HPDE6-E6E7 (cell line): Measurements from ENCODE around the gene PORCN.

ENCODE experiments used
- DNase-seq: peaks from one replicate; pipeline ENCODE4 v3.0.0; 2011; ENCODE audit warnings: missing footprints; ENCODE audit errors: extremely low spot score

Gene PORCN

DNA sequence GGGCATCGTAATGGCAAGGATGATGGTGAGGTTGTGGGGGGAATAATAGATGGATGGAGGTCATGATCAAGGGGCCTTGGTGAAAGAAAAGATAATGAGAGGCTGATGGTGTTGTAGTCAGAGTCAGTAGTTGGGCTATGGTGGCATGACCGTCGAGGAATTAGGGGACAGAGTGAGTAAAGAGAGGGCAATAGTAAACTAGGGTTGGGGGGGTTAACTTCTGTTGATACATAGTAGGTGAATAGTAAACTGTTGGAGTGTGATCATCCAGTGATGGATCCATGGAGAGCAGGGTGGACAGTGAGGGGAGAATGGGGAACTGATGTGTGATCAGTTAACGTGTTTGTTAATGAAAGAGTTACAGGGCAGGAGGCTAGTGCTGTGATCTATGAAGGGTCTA lies 31.9 kb upstream of the PORCN start:
- DNase-seq = no peak

GRCh38 chrX:48477960-48478755 lies 30.6 kb upstream of the PORCN start:
- no peak for DNase-seq

DNA sequence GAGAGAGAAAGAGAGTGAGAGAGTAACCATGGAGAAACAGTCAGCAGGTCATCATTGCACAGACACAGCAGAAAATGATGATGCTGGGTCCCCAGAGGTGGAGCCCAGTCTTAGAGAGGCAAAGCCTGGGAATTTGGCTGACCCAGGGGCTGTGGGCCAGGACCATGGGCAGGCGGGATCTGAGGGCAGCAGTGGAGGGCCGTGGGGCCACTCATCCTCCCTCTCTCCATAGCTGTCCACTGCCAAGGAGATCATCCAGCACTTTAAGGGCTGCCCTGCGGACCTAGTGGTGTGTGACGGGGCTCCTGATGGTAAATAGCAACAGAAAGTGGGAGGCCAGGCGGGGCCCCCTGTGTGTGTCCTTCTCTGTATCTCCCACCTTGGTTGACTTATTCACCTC lies 30.0 kb upstream of the PORCN start:
- DNase-seq = no peak

- no peak for DNase-seq
Observed at GRCh38 chrX:48480142-48480541, 28.6 kb upstream of the PORCN start.

DNA sequence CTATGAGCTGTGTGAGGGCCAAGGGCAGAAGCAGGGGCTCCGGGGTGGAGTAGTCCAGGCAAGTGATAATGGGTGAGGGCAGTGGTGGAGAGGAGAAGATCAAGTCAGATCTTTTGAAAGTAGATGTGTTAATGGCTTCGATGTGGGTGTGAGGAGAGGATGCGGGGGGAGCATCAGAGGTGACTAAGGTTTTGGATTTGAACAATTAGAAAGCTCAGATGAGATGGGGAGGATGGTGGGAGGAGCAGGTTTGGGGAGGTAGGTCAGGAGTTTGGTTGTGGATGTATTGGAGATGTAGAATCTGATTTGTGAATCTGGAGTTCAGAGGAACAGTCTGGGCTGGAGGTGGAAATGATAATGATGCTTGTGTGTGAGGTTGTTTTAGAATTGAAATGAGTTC lies 28.2 kb upstream of the PORCN start:
- DNase-seq = no peak

DNA sequence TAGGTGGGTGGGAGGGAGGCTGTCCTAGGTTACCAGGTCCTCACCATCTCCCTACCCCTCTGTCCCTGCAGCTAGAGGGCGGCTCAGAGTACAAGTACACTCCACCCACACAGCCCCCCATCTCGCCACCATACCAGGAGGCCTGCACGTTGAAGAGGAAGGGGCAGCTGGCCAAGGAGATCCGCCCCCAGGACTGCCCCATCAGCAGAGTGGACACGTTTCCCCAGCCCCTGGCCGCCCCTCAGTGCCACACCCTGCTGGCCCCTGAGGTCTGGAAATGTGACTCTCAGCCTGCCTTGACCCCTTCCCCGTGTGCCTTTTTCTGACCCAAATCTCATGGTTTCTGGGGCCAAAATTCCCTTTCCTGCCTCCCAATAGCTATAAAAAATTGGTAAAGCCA lies 26.3 kb upstream of the PORCN start:
- no peak for DNase-seq

GRCh38 chrX:48487362-48487798 lies 21.4 kb upstream of the PORCN start:
- no peak for DNase-seq

DNA sequence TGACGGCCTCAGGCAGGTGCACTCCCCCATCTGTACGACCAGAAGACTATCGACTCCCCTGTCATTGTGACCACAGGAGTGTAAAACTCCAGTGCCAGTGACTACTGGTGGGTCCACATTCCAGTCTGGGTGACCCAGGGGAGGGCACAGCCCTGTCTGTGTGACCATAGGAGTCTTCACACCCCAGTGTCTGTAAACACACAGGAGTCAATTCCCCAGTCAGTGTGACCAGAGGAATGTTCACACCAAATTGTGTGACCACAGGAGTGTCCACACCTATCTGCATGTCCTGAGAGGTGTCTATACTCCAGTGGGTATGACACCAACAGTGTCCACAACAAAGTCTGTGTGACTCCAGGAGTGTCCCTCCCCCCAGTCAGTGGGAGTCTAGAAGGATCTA lies 20.8 kb upstream of the PORCN start:
- DNase-seq = no peak

GRCh38 chrX:48489296-48489695 lies 19.5 kb upstream of the PORCN start:
- DNase-seq = no peak

DNA sequence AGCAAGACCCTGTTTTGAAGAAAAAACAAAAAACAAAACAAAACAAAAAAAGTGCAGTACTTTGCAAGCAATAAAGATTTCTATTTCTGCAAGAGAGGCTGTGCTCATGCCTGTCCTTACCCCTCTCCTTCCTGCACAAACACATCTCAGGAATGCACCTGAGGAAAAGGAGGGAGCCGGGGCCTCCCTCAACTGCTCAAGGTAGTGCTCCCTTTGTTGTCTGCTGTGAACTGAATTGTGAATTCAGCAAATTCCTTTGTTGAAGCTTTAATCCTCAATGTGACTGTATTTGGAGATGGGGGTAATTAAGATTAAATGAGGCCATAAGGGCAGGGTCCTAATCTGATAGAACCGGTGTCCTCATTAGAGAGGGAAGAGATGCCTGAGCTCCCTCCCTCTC lies 18.9 kb upstream of the PORCN start:
- DNase-seq = no peak

DNA sequence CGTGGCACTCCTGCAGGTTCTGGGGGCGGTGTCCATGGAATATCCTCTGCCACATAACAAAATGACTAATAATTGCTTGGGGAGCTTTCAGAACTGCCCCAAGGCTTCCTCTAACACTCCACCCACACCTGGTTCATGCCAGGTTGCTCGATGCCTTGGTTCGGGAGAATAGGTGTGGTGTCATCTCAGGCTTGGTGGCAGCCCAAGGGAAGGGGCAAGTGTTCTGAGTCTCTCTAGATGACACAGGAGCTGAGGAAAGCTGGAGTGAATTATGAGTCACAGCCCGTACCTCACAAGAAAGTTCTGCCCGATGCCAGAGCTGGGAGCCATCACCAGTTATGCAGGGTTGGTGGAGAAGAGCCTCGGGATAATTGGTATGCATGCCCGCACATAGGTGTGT lies 18.1 kb upstream of the PORCN start:
- no peak for DNase-seq

DNA sequence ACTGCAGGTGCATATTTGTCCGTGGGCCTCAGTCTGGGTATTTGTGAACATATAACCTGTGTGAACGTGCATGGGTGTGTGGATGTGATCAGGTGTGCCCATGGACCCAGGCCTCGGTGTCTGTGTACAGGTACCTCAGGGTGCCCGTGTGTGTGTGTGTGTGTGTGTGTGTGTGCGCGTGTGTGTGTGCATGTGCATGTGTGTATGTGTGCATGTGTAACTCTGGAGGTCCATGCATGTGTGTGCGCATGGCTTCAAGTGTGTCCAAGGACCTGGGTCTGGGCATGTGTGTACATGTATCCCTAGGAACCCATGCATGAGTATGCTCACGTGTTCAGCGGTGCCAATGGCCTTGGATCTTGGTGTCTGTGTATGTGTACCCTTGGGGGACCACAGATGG lies 17.0 kb upstream of the PORCN start:
- no peak for DNase-seq

DNA sequence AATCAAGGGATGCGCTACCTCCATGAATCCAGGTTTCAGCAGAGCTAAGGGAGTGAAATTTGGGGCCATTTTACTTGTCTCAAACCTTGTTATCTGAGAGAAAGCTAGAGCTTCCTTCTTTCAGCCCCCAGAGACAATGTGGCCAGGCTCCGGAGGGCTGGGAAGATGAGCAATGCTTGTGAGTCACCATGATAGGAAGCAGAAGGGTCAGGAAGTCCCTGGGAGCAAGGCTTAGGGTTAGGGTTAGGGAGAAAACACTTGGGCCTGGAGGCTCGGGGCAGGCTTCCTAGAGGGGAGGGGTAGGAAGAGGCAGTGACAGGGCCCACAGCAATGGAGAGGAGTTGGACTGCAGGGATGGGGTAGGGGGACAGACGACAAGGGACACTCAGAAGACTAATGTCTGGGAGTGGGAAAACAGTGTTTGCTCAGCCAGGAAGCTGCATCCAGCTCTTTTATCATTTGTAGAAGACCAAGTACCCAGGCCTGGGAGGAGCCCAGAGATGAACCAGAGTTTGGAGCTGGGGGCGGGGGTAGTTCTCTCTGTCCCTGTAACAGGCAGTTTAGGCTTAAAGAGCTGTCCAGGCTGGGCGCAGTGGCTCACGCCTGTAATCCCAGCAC lies 16.4 kb upstream of the PORCN start:
- no peak for DNase-seq

DNA sequence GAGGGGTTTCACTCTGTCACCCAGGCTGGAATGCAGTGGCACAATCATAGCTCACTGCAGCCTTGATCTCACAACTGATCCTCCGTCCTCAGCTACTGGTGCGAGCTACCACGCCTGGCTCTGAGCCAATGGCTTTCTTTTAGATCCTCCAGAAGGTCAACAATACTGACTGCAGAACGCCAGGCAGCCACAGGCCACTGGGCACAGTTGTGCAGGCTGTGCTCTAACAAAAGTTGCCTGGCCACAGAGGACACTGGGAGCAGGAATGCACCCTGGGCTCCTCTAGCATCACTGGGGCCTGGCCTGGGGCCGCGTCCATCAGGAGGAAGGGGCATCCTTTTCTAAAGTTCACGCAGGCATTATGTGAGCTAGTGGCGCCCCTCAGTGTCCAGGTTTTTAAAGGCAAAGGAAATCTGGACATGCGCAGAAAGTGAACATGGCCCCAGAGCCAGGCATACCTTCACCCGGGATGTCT lies 14.9 kb upstream of the PORCN start:
- no peak for DNase-seq

DNA sequence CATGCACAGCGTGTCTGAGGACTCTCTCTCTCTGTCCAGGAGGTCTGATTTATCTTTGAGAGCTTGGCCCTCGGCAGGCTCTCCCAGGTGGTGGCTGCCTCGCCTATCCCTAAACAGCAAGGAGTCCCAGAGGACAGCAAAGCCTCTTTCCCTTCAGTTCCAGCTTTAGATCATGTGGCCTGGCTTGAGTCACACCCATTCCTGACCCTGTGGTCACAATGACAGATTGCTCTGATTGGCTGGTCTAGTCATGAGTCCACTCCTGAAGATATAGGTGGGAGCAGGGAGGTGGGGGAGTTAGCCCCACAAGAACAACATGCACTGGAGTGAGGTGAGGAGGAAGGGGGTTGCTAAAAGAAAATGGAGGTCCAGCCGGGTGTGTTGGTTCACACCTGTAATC lies 12.1 kb upstream of the PORCN start:
- DNase-seq = no peak

GRCh38 chrX:48497871-48498270 lies 10.9 kb upstream of the PORCN start:
- no peak for DNase-seq

GRCh38 chrX:48498374-48498809 lies 10.4 kb upstream of the PORCN start:
- DNase-seq = no peak

GRCh38 chrX:48504261-48504660 lies 4.5 kb upstream of the PORCN start:
- DNase-seq = no peak

DNA sequence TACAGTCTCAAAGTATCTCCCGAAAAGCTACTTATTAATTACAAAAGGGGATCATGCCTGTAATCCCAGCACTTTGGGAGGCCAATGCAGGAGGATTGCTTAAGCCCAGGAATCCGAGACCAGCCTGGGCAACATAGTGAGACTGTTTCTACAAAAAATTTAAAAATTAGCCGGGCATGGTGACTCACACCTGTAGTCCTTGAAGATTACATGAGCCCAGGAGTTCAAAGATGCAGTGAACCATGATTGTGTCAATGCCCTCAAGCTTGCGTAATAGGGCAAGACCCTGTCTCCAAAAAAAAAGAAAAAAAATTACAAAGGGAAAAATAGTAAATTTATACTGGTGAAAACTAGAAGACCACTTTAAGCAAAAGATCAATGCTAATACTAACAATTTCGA lies 3.3 kb upstream of the PORCN start:
- no peak for DNase-seq

DNA sequence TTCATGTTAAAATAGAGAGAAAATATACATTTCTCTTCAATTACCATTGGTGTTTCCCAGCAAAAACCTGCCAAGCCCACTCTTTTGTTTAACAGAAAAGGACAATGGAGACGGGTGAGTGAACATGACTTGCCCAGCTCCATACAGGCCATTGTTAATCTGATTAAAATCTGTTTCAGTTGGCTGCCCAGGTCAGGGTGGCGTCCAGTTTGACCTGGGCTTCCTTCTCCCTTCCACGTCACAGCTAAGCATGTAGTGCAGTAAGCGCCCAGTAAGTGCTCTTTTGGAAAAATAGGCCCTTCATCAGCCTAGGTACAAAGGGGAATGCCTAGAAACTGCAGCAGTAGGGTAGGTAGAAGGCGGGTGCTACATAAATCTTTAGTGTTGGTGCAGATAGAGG lies 1.5 kb upstream of the PORCN start:
- DNase-seq = no peak

- DNase-seq = no peak
Observed at GRCh38 chrX:48509245-48509590, 426 bp downstream of the PORCN start.

DNA sequence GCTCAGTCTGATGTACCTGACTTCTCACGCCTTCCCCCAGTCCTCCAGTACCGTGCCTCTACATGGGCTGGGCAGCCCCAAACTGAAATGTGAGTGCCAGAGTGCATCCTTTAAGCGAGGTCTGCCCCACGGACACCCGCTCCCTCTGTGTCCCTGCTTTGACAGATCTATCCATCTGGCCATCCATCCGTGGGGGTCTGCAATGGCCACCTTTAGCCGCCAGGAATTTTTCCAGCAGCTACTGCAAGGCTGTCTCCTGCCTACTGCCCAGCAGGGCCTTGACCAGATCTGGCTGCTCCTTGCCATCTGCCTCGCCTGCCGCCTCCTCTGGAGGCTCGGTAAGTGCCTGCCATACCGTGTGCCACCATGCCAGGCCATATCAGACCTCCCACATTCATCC lies 827 bp downstream of the PORCN start:
- no peak for DNase-seq

DNA sequence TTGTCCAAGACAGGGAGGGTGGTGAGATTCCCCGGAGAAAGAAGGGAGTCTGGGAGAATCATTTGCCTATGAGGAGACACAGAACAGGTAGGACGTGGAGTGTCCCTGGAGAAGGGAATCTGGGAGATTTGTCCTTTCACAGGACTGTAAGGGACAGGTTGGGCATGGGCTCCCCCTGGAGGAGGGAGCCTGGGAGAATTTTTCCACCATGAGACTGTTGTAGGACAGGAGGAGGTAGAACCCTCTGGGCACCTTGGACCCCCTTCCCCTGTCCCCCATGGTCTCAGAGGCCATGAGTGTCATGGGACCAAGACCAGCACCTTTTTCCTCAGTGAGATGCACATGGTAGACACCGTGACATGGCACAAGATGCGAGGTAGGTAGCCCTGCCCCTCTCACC lies 2.8 kb downstream of the PORCN start:
- DNase-seq = no peak
